COLO829 (cell line): ENCODE data around the gene FAM83C.
"Not testable (repeated sequence)": the region's sequence is repeated elsewhere in the genome, so short reads cannot be mapped to it uniquely, and the experiment has no call there.

ENCODE experiments used
- DNase-seq: peaks from one replicate; pipeline ENCODE4 v3.0.0; 2012; ENCODE audit warnings: low spot score

The FAM83C gene

DNA sequence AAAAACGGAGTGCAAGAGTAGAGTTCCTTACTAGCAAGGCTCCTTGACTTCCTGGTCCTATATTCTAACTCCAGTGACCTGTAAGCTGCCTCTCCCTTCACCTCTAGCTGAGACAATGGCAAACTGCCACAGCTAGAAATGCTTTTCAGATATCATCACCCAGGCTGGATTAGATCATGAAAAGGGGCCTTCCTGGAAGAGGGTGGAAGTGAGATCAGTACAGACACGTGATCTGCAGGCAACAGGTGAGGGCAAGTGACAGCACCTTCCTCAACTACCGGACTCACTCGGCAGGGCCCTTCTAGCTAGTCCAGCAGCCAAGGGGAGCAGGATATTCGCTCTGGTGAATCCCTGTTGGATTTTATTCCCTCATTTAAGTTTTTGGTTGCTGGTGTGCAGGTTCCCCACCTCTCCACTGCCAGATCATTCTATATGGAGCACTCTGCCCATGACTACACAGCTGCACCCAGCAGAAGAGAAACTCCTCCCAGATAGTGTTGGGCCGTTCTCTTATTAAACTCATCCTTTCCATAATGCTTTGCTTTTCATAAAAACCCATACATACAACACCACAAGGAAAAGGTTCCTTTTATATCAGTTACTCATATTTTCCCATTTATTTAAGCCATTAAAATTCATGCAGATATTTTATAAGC lies 26.4 kb upstream of the FAM83C start:
- DNase-seq, result no peak

DNA sequence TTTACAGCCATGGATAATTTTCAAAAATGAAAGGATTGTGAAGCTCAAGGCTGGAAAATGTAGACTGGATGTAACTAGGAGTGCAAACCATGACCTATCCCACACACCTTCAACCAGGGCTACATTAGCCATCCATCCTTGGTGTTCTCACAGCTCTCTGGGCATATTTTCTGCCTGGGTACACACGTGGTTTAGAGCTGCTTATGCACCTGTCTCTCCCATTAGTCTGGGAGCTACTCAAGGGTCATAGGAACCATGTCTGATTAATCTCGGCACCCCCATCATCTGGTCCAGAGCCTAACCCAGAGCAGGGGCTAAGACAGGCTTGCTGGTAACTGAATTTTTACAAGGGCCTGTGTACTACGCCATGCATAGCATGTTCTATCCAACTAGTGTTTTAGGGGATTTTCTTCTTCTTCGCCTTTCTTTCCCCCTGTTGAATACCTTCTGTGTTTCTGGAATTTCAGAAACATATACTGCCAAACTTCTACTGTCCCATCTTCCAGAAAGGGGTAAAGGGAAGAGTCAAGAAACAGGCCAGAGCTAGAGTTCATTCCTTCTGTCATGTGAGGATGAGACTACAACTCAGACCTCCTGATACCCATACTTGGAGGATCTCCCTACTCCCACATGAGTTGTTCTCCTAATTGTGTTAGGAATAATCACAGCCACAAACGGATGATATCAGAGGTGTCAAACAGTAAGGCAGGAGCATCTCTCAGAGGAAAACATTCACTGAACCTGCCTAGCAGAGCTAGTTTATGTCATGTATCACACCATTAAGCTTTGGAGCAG lies 25.4 kb upstream of the FAM83C start:
- no peak for DNase-seq

DNA sequence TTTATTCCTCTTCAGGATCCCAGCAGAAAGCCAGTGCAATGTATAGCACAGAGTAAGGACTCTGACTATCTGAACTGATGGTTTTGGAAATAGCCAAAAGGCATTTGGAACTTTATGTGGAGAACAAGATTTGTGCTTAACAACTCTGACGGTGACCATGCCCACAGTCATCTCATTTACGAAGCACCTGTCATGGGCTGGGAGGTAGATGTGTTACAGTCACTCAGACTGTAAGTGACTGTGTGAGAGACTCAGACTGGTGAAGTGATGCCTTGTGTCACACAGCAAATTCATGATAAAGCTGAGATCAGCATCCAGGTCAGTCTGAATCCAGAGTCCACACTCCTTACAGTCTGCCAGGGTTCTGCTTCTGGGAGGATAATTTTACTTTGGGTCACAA lies 23.9 kb upstream of the FAM83C start:
- no peak for DNase-seq

- DNase-seq, result not testable (repeated sequence)
Measured at GRCh38 chr20:35315632-35316020, 23.4 kb upstream of the FAM83C start.

- no peak for DNase-seq
Measured at GRCh38 chr20:35314816-35315631, 22.8 kb upstream of the FAM83C start.

- peak; percentile 60 for DNase-seq
Measured at GRCh38 chr20:35312318-35312717, 20.1 kb upstream of the FAM83C start.

DNA sequence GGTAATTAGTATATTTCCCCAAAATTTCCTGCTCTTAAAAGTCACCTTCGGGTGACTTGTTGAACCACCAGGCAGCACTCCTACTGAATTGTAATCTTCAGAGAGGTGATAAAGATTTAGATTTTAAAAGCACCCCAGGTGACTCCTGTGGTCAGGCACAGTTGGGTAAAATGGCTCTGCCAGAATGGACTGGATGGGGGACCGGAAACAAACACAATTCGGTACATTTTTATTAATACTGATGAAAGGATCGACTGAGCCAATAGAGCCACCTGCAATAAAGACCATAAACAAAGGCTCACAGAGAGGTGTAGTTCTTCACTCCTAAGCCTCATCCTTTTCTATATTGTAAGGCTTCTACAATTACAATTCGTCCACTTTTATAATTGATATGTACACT lies 19.6 kb upstream of the FAM83C start:
- DNase-seq, result no peak

GRCh38 chr20:35311409-35311808 lies 19.2 kb upstream of the FAM83C start:
- no peak for DNase-seq

DNA sequence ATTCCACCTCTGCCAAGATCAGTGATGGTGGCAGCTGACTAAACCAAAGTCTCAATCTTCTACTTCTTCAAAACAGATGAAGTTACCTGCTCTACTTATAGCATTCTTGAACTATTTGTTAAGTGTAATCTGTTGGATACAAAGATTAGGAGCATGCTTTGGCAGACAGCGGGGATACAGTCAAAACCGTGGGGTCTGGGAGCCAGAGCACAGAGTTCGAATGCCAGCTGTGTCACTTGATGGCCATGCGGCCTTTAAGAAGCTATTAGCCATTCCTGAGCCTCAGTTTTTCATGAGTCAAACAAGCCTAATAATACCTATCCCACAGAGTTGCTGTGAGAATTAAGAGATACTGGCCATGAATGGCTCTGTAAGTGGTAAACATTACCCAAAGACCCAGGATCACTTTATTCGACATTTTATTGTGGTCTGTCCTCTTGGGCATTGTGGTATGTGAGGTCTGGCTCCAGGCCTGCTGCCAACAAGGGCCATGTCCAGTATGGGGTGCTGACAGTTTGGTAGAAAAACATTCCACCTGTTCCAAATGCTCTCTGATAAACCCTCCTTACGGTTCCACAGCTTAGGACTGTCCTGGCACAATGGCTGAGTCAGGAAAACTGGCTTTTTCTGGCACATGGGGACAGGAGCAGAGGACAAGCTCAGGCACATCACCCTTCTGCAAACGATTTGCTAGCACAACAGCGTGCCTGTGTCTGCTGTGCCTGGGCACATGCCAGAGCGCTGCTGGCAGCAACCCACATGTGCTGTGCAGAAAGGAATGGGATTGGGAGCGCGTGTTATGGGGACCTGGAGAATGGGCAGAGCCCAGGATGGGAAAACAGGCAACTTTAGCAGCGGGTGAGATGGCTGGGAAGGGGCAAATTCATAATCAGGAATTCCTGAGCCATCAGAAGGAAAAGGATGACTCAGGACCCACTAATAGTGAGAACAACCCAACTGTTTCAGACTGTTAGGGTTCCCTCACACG lies 15.7 kb upstream of the FAM83C start:
- DNase-seq, result no peak

DNA sequence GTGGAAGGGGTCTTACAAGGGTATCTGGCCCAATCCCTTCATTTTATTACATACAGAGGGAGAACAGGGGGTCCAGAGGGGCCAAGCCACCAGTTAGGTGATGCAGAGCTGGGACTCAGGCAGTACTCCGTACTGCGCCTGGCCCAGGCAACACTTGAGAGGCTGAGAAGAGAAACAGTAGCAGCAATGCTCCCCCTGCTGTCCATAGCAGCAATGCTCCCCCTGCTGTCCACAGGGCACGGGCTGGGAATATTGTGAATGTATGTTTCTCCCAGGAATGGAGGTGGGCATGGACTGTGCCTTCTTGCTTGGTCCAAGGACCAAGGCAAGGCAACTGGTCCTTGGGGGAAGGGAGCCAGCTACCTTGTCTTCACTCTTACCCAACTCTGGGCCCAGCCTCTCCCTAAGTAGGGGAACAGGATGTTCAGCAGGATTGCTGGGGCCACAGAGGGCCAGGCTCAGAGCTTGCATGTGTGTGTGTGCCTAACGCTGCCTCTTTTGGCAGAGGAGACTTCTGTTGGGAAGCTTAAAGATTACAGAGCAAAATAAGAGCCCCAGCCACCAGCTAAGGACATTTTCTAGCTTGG lies 14.8 kb upstream of the FAM83C start:
- peak; percentile 69 for DNase-seq

GRCh38 chr20:35305682-35306556 lies 13.7 kb upstream of the FAM83C start:
- DNase-seq, result peak; percentile 99

DNA sequence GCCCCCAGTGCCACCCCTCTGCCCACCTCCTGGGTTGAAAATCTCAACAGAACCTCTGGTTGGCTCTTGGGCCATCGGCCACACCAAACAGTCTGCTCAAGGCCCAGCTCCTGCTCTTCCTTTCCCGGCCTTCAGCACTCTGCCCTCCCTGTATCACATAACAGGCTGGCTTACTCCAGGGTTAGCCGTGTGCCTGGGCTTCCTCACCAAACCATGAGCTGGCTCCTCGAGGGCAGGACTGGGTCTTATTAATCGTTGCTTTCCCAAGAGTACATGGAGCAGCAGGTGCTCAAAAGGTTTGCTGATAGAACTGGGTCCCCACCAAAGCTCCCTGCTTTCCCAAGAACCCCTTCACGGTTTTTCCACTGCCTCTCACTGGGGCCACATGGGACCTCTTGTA lies 12.7 kb upstream of the FAM83C start:
- no peak for DNase-seq

DNA sequence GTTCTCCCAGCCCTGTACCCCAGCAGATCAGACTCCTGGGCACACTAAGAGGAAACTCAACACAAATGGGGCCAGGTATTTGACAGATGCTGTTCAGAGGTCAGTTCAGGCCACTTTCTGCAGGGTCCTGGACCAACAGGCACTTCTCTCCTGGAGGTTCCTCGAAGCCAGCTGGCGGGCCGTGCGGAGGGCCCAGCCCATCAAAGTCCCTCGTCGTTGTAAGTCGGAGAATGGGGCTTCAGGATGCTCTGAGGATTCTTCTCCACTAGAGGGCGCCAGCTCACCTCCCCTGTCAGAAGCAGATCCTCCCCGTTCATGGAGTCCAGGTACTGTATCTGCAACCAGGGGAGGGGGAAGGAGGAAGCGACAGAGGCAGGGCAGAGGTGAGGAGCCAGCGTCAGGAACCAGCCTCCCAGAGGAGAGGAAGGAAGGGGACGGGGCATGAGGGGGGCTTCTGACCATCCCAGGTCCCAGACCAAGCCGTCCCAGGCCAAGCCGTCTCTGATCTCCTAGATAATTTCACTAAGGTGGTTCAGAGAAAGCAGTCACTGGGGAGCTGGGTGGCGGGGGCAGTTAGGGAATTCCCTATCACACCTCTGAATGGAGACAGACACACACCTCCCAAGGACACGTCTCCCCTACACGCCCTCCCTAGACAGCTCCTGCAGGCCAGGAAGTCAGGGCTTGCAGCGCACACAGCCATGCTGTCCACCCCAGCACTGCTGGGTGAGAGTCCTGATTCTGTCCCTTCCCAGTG lies 11.7 kb upstream of the FAM83C start:
- peak; percentile 83 for DNase-seq

GRCh38 chr20:35303382-35303734 lies 11.1 kb upstream of the FAM83C start:
- no peak for DNase-seq

DNA sequence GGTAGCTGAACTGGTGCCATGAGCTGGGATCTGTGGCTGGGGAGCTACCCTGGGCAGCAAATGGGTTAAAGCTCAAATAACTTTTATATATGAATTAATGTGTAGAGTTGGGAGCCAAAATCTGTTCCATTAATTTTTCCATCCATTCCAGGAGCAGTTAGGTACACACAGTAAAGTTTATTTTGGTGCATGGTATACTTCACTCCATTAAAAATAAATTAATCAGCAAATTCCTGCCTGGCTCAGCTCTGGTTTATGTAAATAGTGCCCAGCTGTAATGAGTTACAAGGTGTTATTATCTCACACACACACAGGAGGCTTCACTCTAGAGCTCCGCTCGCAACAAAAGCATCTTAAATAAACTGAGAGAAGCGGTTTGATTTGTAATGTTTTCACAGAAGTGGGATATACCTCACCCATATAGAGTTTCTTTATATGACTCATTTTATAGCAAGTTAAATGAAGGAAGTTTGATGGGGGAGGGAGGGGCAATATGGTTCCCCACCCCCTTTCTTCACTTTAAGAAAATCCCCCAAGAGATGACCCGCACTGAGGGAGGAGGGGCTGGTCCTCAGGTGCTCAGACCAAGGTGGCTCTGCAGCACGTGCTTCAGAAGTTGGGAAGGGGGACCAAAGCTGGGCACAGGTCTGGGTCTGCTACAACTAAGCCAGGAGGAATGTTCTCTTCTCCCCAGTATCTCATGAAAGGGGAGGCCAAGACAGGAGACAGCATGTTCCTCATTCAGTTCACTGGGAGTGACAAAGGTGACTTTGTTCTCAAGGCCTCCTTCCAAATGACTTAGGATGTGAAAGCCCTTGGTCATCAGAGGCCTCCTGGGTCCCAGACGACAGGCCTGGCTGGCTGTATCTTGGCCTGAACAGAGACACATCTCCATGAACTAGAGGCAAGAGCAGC lies 10.5 kb upstream of the FAM83C start:
- peak; percentile 48 for DNase-seq

- DNase-seq, result no peak
Measured at GRCh38 chr20:35301426-35301825, 9.2 kb upstream of the FAM83C start.

- no peak for DNase-seq
Measured at GRCh38 chr20:35300469-35301262, 8.4 kb upstream of the FAM83C start.

- no peak for DNase-seq
Measured at GRCh38 chr20:35299780-35300179, 7.6 kb upstream of the FAM83C start.
